HG03108 (cell line): ENCODE data around the gene RNMT.
"Not testable (repeated sequence)": the region's sequence is repeated elsewhere in the genome, so short reads cannot be mapped to it uniquely, and the experiment has no call there.

ENCODE experiments used
- ATAC-seq: cut with Tn5 transposase; IDR thresholded peaks from one replicate; pipeline ENCODE4 v1.9.1; 2021; ENCODE audit warnings: moderate library complexity; ENCODE audit not compliant: unreplicated experiment

RNMT gene

DNA sequence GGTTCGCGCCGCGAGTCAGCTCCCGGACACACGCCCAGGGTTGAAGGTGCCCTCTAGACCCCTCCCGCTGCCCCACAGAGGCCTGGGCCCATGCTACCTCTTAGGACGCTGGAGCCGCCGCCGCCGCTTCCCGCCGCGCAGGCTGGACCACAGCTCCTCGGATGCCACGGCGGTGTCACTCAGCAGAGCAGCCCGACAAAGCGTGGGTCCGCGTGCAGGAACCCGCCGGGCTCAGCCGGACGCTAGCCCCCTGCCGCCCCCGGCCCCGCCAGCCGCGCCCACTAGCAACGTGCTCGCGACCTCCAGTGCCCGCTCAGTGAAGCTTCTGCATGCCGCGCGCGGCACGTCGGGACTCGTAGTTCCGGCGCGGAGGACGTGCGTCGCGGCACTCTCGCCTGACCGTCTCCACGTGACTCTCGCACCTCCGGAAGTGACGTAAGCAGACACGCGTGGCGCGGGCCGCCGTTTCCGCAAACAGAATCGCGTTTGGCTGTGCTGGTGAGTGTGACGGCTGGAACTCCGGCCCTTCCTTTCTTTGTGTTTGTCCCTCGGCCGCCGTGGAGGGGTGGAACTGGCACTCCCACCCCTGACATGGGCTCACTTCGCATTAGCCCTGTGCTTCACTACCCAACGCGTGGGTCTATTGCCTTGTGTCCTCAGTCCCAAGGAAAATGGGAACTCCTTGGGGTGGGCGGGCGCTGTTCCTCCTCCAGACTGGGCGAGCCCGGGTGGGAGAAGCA, at the start of gene RNMT, which contains the start of gene FAM210A:
TSS of gene RNMT (plus strand) at position 442 of the 740 bp plus-strand sequence. CDS start 4,845 bp downstream, outside the sequence.
TSS of gene FAM210A (minus strand) at position 327 of the 740 bp plus-strand sequence. CDS start 44,481 bp downstream, outside the sequence.
- ATAC-seq, result peak; percentile 90

DNA sequence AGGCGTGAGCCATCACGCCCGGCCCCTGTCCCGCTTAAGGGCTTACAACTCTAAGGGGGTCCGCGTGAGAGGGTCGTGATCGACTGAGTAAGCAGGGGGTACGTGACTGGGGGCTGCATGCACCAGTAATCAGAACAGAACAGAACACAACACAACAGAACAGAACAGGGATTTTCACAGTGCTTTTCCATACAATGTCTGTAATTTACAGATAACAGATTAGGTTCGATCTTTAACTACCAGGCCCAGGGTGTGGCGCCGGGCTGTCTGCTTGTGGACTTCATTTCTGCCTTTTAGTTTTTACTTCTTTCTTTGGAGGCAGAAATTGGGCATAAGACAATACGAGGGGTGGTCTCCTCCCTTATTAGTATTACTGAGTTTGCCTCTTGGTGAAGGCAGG, 49.1 kb upstream of the RNMT start:
- ATAC-seq, result not testable (repeated sequence)

DNA sequence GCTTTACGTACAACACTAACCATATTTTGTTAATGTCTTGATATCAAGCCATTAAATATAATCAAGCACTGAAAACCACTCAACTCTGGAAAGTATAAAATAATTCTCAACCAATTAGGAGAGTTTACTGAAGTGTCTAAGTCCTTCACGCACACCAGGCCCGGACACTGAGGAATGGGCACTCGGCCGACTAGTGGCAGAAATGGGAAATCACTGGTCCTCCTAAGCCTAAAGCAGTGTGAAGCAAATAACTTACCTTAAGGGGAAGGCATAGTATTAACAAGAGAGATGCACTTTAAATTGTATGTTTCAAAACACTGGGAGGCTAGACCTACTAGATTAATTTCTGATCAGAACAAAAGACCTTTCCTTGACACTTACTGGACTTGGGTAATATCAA, 45.9 kb upstream of the RNMT start:
- ATAC-seq, result no peak

DNA sequence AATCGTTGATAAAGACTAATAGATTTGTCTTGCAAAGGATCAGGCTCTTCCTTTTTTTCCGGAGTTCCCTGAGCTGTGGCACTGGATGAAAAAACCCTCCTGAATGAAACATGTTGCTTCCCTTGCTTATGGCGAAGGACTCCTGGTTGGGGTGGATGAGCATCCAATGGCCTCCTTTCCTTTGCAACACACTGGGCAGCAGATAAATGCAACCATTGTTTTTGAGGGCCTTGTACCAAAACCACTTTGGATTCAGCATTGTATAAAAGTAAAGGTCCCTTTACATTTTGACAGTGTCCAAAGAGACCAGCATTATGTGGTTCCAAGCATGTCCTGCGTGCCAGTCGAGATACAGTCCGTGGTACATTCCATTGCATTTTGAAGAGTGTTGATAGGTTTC, 44.8 kb upstream of the RNMT start:
- ATAC-seq, result no peak

DNA sequence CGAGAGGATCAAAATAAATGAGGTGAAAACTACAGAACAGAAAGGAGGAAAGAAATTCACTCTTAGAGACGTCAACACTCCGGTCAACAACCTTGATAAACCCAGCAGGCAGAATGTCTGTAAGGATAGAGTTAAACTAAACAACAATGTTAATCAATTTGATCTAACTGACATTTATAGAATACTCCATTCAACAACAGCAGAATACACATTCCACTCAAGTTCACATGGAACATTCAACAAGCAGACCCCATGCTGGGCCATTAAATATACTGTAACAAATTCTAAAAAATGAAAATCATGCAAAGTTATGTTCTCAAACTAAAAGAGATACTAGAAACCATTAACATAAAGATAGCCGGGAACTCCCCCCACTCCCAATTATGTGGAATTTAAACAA, 41.9 kb upstream of the RNMT start:
- no peak for ATAC-seq

DNA sequence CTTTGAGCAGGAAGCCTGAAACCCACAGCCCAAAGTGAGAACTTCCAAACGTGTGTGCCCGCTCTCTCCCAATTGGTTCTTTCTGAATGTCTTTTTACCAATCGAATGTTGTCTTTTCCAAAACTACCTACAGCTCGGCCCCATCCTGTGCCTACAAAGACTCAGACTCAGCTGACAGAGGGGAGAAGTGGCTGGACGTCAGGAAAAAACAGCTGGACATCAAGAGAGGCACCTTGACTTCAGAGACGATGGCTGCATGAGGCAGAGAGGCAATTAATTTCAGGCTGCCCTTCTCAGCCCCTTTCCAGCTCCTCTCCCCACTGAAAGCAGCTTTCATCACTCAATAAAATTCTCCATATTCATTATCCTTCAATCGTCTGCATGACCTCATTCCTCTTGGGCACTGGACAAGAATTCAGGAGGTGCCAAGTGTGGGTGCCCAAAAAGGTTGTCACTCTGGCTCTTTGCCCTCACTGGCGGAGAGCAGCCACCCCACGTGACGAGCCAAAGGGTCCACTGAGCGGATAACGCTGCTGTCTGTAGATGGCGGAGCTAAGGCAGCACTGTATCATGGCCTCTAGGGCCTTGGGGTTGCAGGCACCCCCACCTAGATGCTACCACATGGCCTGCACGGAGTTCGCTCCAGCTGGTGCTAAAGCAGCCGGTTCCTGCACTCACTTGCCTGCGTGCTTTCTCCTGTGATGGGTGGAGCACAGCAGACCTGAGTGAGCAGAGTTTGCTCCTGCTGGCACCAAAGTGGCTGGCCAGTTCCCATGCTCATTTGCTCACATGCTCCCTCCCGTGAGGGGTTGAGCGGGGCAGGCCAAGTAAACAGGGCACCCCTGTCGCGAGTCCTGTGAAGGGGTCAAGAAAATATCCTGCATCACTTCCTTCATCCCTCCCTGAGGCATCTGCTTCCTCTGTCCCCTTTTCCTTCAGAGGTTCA, 38.0 kb upstream of the RNMT start:
- ATAC-seq, result no peak

DNA sequence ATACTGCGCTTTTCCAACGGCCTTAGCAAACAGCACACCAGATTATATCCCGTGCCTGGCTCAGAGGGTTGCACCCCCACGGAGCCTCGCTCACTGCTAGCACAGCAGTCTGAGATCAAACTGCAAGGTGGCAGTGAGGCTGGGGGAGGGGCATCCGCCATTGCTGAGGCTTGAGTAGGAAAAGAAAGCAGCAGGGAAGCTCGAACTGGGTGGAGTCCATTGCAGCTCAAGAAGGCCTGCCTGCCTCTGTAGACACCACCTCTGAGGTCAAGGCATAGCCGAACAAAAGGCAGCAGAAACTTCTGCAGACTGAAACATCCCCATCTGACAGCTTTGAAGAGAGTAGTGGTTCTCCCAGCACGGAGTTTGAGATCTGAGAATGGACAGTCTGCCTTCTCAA, 36.4 kb upstream of the RNMT start:
- ATAC-seq, result not testable (repeated sequence)

DNA sequence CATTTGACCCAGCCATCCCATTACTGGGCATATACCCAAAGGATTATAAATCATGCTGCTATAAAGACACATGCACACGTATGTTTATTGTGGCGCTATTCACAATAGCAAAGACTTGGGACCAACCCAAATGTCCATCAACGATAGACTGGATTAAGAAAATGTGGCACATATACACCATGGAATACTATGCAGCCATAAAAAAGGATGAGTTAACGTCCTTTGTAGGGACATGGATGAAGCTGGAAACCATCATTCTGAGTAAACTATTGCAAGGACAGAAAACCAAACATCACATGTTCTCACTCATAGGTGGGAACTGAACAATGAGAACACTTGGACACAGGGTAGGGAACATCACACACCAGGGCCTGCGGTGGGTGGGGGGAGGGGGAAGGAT, 31.1 kb upstream of the RNMT start:
- ATAC-seq, result not testable (repeated sequence)

DNA sequence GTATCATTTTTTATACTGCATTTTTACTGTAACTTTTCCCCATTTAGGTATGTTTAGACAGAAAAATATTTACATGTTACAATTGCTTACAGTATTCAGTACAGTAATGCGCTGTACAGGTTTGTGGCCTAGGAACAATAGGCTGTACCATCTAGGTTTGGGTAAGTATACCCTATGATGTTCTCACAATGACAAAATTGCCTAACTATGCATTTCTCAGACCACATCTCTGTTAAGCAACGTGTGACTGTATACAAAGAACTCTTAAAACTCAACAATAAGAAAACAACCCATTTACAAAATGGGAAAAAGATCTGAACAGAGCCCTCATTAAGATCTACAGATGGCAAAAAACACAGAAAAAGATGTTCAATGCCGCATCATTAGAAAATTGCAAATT, 29.5 kb upstream of the RNMT start:
- ATAC-seq, result no peak

DNA sequence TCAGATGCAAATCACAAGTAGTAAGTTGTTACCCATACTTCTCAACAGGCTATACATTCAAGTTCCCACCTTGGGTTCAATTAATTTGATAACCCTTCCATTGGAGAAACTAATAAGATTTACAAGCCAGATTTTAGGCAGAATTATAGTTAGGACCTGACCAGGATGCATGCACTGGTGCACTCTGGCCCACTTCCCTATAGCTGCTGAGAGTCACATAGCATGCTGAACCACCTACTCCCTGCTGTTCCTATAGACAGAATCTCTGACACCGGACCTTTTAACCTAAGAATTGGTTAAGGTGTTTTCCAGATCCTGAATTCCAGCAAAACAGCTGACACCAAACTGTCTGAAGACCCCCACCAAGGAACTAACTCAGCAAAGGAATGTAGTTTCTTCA, 26.3 kb upstream of the RNMT start:
- no peak for ATAC-seq

DNA sequence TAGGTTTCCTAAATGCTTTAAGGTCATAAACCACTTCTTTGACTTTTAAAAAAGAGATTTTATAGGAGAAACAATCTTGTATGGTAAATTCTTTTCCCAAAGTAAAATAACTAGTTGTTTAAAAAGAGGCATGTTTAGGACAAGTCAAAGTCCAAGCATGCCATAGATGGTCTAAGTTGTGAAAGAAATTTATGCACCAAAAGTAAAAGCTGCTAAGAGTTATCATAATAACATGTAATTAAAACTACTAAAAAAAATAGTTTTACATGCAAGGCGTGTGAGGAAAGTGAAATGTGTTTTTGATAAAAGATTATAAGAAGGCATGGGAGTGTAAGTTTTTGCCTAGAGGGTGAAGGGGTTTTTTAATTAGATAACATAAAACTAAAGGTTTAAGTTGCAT, 22.6 kb upstream of the RNMT start:
- no peak for ATAC-seq

DNA sequence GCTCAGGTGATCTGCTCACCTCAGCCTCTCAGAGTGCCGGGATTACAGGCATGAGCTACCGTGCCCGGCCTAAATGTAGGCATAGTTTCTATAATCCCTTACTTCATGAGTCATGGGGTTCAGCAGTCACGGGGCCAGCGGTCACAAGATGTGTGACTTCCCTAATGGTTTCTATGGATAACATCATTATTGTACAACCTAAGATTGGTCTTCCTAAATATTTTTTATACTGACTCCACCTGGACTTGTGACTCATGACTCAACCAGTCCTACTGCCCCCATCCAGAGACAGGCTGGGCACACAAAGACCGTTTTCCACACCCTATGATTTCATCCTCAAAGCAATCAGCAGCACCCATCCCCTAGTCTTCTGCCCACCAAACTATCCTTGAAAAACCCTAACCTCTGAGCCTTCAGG, 16.1 kb upstream of the RNMT start:
- no peak for ATAC-seq

DNA sequence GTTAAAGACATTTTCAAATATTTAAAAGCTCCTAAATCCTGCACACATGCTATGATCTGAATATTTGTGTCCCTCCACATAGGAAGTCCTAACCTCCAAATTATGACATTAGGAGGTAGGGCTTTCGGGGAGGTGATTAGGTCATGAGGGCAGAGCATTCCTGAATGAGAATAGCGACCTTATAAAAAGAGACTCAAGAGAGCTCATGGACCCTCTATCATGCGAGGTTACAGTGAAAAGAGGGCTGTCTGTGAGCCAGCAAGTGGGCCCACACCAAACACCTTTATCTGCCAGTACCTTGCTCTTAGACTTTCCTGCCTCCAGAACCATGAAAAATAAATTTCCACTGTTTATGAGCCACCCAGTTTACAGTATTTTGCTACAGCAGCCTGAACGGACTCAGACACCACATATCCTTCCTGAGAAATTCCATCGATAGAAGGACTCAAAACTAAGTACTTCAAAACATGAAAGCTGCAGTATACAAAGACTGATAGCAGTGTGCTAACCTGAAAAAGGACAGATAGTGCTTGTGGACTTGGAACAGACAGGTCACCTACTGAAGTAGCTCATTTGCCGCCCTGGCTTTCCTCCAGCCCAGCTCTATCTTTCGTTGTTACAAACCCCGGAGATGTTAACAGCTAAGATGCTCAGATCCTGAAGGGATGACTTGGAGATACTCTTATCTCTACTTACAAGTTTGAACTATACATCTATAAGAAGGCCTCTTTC, 13.9 kb upstream of the RNMT start:
- no peak for ATAC-seq

DNA sequence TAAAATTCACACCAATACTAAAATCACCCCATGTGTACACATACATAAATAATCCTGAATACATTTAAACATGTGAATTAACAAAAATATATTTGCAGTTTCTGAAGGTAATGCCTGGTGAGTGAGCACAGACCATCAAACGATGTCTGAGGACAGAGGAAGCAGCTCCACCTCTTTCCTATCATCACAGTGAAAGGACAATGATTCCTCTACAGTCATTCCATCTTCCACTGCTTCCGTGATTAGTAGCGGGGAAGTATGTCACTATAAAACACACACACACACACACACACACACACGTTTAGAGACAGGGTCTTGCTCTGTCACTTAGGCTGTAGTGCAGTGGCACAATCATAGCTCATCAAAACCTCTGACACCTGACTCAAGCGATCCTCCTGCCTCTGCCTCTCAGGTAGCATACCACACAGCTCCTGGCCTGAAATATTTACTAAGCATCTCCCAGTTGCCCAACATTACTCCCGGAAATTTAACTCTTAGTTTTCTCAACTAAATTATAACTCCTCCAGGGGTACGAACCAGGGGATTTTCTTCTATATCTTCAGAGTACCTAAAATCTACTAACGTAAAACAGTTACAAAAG, 12.9 kb upstream of the RNMT start:
- ATAC-seq, result no peak

DNA sequence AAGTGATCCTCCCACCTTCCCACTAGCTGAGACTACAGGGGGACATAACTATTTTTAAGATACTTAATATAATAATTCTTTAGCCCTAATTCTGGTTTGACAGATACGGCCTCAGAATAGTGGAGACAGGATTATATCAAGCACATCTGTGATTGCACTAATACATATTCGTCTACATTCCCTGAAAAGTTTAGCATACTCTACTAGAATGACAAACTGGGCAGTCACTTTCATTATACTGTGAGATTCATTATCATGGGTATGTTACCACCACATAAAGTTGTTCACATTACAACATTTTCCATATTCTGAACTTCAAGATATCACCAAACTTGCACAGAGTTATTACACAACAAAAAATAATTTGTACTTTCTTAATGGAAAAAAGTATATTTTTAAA, 11.1 kb upstream of the RNMT start:
- ATAC-seq, result no peak

DNA sequence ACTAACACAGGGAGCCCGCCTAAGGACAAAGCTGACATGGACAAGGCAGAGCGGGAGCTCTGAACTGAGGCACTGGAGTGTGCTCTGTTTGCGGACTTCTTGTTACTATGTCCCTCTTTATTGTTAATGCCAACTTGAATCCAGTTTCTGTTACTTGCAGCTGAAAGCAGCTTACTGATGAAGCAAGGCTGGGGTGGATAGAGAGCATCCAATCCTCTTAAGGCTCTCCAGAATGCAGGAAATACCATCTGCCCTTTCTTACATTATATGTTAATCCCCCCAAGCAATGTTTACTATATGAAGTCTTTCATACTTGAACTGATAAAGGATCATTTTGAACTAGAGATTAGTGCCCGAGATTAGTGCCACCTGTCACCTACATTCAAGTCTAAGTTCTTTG, 9.6 kb upstream of the RNMT start:
- ATAC-seq, result no peak

DNA sequence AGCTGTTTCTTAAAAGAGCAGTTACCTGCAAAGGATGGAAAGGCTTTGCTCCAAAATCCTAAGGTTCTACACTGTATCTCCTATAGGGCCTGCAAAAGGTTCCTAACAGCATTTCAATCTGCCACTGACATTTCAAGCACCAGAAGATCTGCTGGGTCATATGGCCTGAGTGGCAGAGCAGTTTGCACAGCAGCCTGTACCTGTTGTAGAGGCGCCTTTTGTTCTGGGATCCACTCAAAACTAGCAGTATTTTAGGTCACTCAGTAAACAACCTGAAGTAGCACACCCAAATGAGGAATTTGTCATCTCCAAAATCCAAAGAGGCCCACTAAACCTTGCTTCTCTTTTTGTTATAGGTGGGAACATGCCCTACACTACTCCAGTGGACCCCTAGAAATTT, 6.3 kb upstream of the RNMT start:
- ATAC-seq, result no peak

DNA sequence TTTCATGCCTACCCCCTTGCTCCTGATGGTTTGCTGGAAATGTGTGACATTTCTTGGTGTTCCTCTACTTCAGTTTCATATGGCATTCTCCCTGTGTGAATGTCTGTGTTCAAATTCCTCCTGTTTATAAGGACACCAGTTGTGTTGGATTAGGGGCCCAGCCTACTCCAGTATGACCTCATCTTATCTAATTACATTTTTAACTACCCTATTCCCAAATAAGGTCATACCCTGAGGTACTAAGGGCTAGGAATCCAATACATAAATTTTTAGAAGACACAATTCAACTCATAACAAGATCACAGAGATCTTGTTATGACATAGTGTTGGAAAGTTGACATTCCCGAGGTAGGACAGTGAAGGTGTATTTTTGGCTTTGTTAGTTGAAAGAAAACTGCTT, 5.6 kb upstream of the RNMT start:
- no peak for ATAC-seq

DNA sequence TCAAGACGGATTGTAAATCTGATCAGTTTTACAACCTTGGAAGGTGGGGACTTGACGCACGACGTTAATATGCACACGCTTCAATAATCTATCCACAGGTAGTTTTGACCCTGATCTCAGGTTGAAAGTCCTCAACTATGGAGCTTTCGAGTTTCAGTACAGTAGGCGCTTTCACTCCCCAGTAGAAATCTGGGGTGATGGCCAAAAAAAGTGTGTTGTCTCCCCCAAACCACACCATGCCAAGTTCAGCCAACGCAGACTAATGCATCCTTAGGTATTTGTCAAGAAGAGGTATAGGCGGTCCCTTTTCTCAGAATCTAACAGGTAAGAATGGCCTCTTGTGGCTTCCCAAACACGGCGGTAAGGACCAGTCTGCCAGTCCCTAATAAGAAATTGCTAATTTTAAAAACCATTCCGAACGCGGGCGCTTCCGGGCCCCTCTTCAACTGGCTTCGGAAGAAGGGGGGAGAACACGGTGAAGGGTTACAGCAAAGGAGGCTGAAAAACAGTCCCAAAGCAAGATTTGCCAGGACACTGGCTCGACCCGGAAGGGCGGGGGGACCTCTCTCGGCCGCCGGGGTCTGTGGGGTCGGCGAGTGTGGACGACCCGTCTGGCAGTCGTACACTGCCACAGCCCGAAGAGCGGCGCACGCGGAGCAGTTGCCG, 774 bp upstream of the RNMT start:
- no peak for ATAC-seq

DNA sequence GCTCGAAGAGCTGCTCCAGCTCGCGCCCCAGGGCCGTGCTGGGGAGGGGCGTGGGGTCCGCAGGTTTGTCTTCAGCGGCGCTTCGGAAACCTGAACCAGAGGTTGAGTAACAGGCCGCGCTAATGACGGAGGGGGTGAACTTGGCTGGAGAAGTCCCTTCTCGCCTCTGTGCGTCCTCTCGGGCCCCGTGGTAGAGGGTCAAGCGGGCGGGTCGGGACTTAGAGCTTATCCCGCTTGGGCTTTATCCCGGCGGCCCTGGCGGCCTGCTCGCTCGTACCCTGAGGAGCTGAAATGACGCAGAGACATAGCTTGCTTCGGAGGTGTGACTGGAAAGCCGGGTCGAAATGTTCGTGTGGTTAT, 479 bp downstream of the RNMT start:
- ATAC-seq, result peak; percentile 22
